ENCODE measurements around the gene DAB2IP.
A peak's percentile ranks its signal among the peaks of the same experiment; 100 is the strongest.

The DAB2IP gene

DNA sequence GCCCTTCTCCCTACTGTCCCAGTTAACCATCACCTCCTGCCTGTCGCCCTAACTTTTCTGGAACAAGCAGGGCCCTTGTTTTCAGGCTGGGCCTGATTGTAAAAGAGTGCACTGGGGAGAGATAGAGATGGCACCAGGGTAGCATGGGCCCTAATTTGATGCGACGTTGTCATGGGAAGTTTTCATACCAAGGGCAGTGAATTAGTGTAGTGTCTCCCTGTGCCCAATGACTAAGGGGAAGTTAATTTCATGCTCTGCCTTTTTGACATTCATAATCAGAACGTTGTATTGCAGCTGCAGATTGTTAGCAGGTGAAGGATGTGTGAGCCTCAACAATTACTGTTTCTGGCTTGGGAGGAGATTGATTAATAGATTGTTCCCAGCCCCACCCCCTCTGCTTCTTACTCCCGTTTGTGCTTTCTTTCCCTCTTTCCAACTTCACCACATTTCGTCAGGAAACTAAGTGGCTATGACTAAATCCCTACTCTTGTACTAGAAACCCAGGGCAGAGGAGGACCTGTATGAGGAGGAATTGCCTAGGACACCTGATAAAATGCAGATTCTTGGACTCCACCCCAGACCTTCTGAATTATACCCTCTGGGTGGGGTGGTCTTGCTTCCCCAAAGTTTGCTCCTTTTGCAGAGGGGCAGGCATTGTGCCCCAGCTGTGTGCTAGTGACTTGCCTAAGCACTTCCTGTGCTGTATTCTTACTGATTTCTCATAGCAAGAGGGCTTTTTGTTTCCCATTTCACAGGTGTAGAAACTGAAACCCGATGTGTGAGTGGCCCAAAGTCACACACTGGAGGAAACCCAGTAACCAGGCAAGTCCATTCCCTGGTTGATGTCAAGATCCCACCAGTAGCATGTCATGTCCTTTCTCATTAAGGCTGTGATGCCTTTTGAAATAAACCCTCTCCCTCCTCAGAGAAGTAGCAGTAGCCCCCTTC, 56.3 kb downstream of the DAB2IP start:
- peak in 1 of 5 donors; percentile 70 for DNase-seq

DNA sequence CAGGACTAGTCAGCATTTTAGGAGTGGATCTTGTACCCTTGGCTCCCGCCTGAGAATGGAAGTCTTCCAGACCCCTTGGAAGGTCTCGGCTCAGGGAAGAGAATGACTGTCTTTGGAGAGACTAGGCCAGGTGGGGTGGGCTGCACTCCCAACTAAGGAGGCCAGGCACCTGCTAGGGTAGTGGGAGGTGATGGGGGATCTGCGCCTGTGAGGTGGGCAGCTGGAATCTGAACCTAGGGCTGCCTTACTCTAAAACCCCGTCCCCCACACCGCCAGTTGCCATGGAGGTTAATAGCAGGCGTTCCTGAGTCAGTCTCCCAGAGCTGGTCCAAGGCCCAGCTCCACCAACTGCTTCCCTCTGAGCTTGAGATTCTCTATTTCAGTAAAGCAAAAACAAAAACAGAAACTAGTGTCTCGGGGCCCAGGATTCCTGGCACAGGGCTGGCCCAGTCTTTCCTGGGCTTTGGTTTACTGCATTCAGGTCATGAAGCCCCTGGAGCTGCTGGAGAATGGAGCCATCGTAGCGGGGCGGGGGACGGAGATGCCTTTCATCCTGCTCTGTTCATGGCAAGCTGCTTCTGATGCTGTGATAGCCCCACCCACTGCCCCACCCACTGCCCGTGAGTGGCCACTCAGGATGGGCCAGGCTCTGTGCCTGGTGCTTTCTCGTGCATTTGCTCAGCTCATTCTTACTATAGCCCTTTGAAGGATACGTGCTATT, 57.5 kb downstream of the DAB2IP start:
- DNase-seq: no peak

DNA sequence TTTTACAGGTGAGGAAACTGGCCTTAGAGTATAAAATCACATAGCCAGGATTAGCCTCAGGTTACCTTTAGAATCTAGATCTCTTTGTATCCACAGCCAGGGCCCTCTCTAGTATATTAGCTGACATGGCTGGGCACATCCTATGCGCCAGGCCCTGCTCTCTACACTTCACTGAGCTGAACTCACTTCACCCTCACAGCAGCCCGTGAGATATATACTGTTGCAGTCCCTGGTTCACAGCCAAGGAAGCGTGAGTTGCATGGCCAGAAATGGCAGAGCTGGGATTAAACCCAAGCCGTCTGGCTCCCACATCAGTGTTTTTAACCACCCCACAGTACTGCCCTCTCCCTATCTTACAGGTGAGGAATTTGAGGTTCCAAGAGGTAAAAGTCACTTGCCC, 58.4 kb downstream of the DAB2IP start:
- DNase-seq: no peak

DNA sequence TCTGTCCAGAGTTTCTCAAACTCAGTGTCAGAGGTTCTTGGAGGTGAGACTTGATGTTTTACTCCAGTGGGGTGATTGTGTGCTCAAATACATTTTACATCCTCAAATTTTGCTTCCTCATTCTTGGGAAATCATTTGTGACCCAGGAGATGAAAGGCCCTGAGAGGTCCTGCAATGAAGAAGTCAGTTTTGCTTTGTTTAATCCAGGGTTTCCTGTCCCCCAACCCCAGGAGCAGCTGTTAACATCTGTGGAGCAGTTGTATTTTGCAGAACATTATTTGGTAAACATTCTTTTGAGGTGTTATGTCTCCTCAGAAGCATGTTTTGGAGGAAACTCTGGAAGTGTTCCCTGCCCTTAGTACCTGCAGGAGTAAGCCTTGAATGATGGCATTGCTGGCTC, 59.8 kb downstream of the DAB2IP start:
- no peak for DNase-seq

DNA sequence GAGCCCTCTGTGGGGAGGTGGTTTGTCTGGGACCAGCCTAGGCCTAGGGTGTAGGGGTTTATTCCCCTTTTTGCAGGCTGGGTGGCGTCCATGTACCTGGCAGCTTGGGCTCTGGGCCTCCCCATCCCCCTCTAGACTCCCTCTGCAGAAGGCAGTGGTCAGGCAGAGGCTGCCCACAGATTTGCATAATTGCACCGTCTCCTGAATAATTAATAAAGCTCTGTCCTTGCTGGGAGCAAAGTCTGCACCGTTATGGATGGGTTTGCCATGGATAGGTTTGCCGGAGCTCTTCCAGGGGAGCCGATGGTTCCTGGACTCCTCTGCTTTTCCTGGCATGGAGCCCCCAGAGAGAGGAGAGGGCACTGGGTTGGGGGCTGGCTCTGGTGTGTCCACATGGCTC, 60.4 kb downstream of the DAB2IP start:
- no peak for DNase-seq

DNA sequence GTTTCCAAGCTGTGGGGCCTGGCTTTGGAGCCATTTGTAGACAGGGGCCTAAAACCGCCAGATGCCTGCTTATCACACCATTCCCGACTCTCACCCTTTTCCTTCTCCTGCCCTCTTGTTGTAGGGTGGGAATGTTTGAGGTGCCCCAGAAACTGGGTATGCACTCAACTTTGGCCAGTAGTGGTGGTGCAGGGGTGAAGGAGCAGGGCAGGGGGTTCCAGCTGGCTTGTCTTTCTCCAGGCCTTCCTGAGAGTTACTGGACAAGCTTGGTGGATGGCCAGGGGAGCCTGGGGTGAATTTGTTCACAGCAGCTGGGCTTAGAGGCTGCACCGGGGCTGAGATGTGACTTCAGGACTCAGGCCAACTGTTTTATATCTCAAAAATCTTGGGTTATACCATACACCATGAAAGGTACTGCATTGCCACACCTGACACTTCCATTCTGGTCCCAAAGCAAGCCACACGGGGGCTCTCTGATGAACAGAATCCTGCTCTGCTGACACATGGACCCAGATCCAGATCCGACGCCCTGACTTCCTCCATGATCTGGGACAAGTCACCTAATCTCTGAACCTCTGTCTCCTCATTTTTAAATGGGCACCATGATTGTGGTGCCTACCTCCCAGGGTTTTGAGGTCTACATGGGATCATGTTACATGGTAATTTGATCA, 62.1 kb downstream of the DAB2IP start:
- DNase-seq: no peak

DNA sequence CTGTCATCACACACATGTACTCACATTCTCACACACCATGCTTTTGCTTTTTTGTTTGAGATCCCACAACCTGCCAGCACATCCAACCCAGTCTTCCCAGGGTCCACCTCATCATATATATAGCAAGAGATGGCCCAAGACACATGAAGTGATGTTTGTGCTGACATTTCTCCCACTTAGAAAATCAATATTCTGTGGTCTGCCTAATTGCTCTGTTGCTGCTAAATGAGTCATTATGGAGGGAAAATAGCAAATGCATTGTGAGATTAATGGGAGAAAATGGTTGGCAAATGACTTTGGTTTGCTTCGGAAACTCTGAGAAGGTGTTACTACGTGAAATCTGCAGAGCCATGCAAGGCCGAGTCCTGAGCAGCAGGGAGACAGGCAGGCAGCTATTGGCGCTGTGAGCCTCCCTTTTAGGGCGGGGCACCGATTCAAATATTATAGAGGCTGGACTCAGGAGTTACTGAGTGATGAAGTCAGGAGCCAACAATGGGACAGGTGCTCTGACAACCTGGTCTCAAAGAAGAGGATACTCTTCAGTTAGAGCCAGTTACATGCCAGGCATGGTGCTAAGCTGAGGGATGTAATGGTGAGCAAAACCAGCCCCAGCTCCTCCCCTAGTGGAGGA, 62.8 kb downstream of the DAB2IP start:
- DNase-seq: no peak

DNA sequence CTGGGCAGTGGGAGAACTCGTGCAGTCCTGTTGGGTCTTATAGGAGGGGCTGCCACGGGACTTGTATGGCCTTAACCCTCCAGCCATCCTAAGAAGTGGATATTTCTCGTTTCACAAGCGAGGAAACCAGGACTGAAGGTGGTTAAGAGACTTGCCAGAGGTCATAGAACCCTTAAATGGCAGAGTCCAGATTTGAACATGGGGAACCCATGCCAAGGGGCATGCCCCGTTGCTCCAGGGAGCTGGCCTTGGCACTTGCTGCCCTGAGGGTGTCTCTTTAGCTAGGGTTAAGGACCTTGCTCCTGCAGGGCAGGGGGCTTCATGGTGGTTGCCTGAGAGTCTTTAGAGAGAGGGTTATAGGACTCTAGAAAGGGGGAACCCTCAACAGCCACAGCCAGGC, 63.4 kb downstream of the DAB2IP start:
- DNase-seq: no peak

DNA sequence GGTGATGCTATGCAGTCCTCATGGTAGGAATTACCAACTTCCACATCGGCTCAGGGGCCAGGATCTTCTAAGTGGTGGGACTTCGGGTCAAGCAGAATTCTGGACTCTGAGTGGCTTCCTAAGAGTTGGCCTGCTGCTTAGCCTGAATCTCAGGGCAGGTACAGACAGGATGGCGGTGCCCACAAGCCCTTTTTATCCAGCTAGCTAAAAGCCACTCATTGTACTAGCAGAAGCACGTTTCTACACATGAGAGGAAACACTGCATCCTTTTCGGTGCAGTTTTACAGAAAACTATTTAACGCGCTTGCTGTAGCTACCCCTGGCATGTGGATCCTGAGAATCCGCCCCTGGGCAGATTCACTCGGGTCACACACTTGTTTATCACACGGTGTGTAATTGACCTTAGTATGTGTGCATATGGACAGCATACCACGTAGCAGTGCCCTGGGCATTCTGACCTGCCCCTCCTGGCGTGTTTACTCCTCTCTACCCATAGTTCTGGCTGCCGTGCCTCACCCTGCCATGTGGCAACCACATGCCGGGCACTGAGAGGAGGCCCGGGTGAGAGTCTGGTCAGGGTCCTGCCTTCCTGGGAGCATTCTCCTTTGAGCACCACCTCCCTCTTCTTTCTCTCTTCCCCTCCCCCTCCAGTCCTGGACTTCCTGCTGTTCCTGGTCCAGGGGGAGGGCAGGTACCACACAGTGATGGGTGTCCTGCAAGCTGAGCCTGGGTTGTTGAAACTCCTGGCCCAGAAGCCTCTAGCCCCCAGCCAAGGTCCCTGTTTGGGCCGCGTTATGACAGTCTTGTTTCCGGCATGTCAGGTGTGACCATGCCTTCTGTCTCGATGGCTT, 65.9 kb downstream of the DAB2IP start:
- no peak for DNase-seq

DNA sequence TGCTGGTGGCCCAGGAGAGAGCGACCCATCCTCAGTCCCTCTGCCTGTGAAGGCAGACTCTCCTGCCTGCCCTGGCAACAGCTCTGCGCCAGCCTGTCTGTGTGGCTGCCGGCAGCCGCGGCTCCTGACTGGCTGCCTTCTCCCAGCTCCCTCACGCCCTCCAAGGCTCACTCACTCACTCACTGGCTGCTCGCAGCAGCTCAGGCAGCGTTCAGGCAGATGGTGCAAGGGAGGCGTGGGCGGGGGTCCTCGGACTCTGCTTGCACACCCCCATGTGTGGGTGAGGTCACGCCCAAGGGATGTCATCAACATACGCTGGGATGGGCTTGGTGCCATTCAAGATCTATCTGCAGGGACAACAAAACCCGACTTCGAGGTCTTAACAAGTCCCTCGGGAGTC, 66.7 kb downstream of the DAB2IP start:
- no peak for DNase-seq

DNA sequence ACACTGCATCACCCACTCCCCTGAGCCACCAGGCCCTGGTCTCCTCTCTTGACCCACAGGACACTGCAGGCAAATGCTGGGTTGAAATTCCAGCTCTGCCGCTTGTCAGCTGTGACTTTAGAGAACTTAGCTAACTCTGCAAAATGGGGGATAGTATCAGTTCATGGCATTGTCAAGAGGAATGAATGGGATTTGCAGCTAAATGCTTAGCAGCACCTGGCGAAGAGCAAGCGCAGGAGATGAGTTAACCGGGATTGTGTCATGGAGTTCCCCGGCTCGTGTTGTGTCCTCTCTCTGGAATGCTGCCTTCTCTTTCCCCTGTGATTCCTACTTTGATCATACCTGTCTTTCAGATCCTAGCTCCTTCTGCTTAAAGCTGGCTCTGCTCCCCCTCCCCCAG, 67.1 kb downstream of the DAB2IP start:
- DNase-seq: no peak

DNA sequence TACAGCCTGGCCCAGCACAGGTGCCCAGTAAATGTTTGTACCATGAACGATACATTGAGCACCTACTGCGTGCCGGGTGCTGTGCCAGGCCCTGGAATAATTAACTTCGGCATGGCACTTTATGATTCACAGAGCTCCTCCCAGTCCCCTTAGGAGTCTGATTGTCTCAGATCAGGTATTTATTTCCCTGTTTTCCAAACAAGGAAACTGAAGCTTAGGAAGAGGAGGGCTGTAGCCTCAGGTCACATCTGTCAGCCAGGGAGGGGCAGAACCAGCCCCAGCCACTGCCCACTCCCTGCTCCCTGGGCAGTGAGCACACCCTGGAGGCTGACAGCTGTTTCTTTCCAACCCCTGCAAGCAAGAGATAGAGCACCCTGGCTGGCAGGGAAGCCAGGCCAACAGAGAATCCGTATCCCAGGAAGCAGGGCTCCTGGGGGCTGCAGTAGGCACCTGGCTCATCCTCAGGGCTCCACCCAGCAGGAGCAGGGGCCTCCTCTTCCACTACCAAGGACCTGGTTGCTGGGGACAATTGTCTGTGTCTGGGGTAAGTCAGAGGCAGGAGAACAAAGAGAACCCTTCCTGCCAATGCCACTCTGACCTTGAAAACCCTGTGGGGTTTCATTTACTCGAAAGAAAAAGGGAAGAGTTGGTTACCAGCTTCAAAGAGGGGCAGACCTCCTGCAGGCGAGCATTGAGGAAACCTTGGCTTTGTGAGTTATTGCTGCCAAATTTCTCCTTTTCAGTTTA, 69.0 kb downstream of the DAB2IP start:
- no peak for DNase-seq

DNA sequence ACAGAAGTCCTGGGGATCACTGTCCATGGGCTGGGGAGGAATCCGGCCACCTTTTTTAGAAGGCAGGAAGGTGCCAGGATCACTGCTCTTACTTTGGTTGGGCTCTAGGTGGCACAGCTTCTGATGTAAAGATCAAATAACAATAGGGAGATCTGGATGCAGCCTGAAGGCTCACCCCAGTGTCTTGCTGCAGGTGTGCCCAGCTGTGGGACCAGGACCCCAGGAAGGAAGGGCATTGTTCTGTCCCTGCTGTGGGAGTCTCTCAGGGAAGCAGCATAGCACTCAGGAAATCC, 69.6 kb downstream of the DAB2IP start:
- DNase-seq: no peak

DNA sequence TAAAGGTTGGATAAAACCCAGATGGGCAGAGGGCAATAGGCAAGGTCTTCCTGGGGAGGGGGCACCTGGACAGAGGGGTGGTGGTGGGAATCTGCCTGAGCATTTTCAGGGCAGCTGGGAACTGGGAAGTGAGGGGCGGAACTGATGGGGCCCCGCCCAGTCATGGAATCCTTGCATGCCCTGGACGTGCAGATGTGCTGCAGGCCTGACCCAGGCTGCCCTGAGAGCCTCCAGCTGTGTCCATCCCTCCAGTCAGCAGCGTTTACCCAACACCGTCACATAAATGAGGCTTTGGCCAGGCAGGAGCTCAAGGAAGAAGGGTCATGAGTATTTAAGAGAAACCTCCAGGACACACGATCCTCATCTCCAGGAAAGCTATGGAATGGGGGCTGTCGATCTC, 70.3 kb downstream of the DAB2IP start:
- DNase-seq: no peak

DNA sequence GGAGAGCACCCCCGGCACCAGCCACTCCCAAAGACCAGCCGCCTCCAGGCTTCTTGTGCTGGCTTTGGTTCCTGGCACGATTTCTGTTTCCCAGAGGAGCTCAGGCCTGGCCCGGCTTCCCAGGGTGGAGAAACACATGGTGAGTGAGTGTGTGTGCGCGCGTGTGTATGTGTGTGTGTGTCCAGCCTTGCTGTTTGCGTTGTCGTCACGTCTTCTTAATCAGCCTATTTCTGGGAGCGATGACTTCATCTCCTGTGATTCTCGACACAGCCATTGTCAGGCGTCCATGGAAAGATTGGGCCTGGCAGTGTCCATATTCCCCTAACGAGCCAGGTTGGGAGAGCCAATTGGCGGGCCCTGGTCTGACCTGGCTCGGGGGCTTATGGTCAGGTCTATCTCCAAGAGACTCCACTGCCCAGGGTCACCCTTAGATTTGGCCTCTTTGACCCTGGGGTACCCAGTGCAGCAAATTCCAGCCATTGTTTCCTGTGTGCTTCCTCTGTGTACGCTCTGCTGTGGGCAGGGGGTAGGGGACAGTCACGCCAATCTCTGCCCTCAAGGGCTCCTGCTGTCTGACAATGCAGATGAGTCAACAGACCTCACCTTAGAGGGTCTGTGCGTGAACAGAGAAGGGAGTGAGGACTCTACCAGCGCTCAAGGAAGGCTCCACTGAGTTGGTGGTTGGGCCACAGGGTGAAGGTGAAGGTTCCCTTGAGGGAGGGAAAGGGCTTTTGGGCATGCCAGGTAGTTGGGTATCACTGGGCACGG, 73.8 kb downstream of the DAB2IP start:
- no peak for DNase-seq

DNA sequence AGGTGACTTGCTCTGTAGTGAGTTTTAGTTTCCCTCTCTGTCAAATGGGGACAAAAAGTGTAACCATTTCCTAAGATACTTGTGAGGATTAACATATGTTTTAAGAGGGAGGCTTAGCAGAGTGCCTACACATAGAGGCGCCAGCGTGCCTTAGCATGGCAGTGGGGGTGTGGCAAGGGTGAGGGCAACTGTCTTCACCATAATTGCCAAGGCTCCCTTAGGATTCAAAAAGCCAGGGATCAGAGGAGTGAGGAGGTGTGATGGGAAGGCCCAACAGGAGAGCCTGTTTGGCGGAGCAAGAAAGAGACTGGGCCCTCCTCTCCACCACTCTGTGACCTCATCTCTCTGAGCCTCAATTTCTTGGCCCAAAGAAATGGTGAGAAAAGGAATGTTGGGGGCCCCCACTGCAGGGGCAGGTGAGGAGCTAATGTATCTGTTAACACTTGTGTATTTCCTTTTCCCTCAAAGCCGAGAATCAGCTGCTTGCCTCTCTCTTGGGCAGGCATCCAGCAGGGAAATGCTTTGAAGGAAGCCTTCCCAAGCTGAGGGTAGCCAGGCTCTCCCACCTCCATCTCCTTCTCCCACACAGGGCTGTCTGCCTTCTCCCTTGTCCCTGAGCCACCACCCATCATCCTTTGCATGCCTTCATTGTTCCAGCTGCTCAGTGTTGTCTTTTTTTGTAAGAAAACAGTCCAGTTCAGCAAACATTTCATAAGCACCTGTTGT, 76.0 kb downstream of the DAB2IP start:
- DNase-seq: no peak

DNA sequence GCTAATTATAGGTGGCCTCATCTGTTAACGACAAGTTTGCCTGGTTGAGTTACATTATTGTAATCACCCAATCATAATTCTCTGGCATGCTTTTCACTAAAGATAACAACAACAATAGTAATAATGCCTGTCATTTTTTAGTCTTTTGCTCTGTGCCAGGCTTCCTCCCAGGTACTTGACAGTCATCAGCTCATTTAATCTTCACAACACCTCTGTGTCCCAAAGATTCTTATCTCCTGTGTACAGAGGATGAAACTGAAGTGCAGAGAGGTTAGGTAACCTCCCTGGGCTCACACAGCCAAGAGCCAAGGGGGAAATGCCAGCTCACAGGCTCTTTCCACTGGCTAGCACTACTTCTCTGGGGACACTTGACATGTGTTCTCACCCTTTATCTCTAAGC, 77.5 kb downstream of the DAB2IP start:
- no peak for DNase-seq

DNA sequence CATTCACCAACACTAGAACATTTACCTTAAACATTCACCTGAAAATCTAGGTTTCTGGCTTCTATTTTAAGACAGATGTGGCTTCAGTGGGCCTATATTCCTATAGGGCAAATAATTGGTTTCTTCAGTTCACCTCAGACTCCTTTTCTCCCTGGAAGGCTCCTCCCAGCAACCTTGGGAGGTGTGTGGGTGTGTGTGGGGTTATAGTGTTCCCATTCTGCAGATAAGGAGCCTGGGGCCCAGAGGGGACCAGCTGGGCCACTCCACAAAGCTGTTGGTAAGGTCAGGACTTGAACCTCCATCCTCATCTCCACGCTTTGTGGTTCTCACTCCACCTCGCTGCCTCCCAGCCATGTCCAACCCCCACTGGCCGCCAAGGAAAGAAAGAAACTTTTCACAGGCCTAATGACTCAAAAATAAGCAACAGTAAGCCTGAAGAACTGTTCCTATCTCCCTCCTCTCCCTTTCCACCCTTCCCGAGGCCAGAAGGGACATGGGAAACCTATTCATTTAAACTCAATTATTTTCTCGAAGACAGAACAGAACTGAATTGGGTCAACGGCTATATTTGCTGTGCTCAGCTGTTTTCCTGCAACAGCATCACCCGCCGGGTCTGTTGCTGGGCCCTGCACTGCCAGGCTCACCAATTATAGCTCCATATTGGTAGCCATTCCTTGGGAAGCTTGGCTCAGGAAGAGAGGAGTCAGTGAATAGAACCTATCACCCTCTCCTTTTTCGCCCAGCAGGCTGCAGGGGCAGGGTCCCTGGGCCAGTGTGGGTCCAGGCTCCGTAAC, 78.5 kb downstream of the DAB2IP start:
- no peak for DNase-seq

DNA sequence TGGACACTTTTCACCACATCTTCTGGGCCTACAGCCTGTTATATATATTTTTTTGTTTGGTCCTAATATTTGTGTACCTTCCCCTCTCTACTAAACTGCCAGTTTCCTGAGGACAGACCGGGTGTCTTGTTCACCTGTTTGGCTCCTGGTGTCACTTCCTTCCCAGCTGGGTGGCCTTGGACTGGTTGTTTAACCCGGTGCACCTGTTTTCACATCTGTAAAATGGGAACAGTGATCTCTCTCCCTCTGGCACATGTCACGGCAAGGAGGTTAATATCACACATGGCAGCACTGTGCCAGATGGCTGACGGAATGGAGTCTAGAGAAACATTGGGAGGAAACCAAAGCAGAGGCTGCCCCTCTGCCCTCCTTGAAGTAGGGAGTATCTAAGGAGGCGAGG, 79.7 kb downstream of the DAB2IP start:
- no peak for DNase-seq
